ENCODE results near the gene IGSF9B.

The IGSF9B gene

DNA sequence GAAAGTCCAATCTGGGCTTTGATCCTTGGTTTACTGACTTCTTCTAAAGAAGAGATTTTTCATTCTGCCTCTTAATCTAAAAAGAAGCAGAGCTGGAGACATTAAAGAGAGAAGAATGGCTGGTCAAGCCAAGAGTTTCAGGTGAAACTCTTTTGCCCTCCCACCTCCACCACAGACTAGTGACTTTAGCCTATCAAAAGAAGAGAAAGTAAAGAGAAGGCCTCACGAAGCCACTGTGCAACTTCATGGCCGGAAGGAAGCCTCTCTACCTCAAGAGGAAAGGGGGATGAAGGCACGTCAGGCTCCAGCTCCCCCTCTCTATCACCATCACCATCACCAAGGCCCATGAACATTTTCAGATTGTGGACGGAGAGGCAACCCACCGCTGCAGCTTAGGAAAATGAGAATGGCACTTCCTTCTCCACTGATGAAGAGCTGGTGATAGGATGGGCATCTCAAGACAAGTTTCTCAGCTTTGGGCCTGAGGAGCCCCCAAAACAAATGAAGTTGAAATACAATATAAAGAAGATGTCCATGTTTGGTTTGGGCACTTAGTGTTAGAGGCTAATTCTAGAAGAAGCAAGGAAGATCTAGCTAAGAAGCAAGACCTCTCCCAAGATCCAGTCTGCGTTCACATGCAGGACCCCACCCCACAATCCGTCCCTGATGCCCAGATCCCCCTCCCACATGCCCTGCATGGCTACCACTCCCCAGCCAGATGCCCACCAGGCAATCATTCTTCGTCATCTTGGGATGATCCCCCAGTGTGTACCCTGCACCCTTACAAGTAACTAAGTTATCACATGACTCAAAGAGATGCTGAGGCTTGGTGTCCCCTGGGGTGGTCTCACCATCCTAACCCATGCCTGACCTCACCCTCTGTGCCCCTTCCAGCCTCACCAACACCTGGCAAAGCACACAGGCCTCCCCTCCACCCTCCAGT is 52.6 kb downstream of the IGSF9B start:
- Histone ChIP-seq H3K9ac (ENCODE audit: low read length) (no peak overlapping the region), H3K27ac (ENCODE audit: low read depth, low read length) (no peak overlapping the region), H3K36me3 (ENCODE audit: insufficient read depth, low read length) (peaks cover 60% of the 10 kb centered on the region), H3K9me3 (ENCODE audit: low read length) (no peaks in the 10 kb centered on the region), H3K4me1 (ENCODE audit: insufficient read depth, low read length) (no peaks in the 10 kb centered on the region), H3K4me3 (ENCODE audit: low read depth in 1 of 2, low read length in 2 of 2) (no peak overlapping the region), H3K27me3 (ENCODE audit: control insufficient read depth in 1 of 2, insufficient read depth in 2 of 2, low read length in 2 of 2) (no peaks in the 10 kb centered on the region)

DNA sequence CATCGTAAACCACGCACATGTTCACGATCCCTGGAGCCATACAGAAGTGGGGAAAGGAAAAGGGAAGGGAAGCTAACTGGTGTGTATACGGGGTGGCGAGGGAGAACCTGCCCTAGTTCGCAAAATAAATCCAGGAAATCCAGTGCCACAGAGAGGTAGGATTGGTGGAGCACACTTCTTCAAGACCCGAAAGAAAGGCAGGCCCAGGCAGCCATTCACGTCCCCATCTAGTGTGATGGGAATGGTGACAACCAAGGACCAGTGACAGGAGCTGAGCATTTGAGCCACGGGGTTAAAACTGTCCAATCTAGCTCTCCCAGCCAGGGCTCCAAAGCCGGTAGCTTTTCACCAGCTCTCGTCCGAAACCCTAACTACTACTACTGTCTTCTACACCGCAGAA is 53.7 kb downstream of the IGSF9B start:
- no peaks in the 10 kb centered on the region for H3K27me3 ChIP-seq (ENCODE audit: control insufficient read depth in 1 of 2, insufficient read depth in 2 of 2, low read length in 2 of 2)
- H3K9ac ChIP-seq (ENCODE audit: low read length): no peak overlapping the region
- H3K36me3 ChIP-seq (ENCODE audit: insufficient read depth, low read length): peaks cover 53% of the 10 kb centered on the region
- H3K27ac ChIP-seq (ENCODE audit: low read depth, low read length): no peak overlapping the region
- H3K4me3 ChIP-seq (ENCODE audit: low read depth in 1 of 2, low read length in 2 of 2): no peak overlapping the region
- no peaks in the 10 kb centered on the region for H3K4me1 ChIP-seq (ENCODE audit: insufficient read depth, low read length)
- H3K9me3 ChIP-seq (ENCODE audit: low read length): no peaks in the 10 kb centered on the region

DNA sequence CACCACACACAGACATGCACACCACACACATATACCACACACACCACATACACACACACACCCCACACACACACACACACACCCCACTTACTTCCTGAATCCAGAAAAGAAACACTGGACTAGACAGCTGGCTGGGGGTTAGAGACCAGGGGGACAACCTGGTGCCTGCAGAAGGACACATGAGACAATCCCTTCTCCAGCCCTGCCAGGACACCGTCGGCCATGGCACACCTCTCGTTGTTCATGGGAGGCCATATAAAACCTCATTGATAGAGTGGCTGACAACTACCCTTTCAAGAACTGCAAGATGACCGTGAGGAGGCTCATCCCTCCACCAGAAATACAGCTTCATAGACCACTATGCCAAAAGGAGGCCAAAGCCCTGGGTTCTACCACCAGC is 54.3 kb downstream of the IGSF9B start:
- Histone ChIP-seq H3K9me3 (ENCODE audit: low read length) (no peaks in the 10 kb centered on the region), H3K27ac (ENCODE audit: low read depth, low read length) (no peak overlapping the region), H3K4me1 (ENCODE audit: insufficient read depth, low read length) (no peaks in the 10 kb centered on the region), H3K4me3 (ENCODE audit: low read depth in 1 of 2, low read length in 2 of 2) (no peak overlapping the region), H3K27me3 (ENCODE audit: control insufficient read depth in 1 of 2, insufficient read depth in 2 of 2, low read length in 2 of 2) (no peaks in the 10 kb centered on the region), H3K9ac (ENCODE audit: low read length) (no peak overlapping the region), H3K36me3 (ENCODE audit: insufficient read depth, low read length) (peaks cover 48% of the 10 kb centered on the region)

DNA sequence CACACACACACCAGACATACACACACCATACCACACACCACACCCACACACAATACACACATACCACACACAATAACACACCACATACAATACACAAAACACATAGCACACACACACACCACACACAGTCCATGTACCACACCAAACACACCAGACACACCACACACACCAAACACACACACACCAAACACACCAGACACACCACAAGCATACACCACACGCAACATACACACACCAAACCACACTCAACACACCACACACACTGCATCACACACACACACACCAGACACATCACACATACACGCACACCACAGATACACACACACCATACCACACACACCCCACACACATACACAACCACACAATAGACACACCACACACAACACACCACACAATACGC is 54.8 kb downstream of the IGSF9B start:
- H3K9ac ChIP-seq (ENCODE audit: low read length): peak overlapping the region; percentile 10
- H3K27me3 ChIP-seq (ENCODE audit: control insufficient read depth in 1 of 2, insufficient read depth in 2 of 2, low read length in 2 of 2): no peaks in the 10 kb centered on the region
- no peak overlapping the region for H3K4me3 ChIP-seq (ENCODE audit: low read depth in 1 of 2, low read length in 2 of 2)
- peaks cover 43% of the 10 kb centered on the region for H3K36me3 ChIP-seq (ENCODE audit: insufficient read depth, low read length)
- H3K4me1 ChIP-seq (ENCODE audit: insufficient read depth, low read length): no peaks in the 10 kb centered on the region
- H3K9me3 ChIP-seq (ENCODE audit: low read length): no peaks in the 10 kb centered on the region
- no peak overlapping the region for H3K27ac ChIP-seq (ENCODE audit: low read depth, low read length)

DNA sequence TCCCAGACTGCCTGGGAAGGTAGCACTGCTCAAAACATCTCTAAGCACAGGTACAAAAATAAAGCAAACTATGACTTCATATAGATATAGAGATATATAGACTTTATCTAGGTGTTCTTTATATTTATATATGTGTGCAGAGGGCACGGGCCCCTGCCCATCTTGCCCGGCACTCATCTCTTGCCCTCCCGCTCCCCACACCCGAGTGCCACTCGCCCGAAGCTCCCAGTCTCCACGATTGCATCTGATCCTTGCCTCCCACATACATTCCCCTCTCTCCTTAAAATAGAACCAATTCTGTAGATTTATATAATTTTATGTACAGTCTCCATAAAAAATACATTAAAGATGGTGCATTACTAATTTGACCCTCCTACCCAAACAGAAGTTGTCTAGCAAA is 55.5 kb downstream of the IGSF9B start:
- H3K36me3 ChIP-seq (ENCODE audit: insufficient read depth, low read length): peaks cover 37% of the 10 kb centered on the region
- no peak overlapping the region for H3K4me3 ChIP-seq (ENCODE audit: low read depth in 1 of 2, low read length in 2 of 2)

DNA sequence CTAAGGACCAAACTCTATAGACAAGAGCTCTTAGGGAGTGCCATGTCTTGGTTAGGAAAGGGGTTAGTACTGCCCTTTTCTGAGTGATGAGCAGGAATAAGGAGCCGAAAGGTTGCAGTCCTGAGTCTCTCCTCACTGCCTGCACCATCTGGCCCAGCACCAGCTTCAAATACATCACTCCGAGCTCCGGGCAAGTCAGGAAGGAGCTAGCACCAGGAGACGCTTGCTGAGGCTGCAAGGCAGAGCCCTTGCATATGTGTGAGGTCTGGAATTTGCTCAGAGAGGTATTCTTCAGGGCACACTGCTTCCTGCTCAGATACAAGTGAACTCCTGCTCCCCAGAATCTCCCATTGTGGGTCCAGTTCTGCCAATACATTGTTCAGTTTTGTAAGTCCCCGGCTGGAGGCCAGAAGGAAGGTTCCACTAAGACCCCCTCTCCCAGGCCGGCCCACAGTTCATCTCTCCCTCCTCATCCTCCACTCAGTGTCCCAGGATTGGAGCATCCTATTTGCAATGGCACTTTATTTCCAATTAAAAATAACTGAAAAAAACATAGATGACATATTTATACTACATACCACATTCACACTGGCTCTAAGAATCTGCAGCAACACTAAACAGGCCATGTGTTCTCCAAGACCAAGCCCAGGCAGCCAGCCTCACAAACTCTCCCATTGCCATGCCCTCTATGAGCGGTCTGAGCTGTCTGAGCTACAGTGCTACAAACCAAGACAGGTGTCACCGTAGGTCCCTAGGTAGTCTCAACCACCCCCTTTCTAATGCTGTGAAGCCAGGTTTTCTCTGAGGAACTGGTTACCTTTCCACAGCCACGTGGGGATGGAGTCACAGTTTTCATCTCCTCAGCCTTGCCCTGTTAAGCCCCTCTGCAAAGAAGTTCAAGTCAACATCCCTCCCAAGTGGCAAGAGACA is 56.3 kb downstream of the IGSF9B start:
- H3K9me3 ChIP-seq (ENCODE audit: low read length): no peaks in the 10 kb centered on the region
- no peaks in the 10 kb centered on the region for H3K27me3 ChIP-seq (ENCODE audit: control insufficient read depth in 1 of 2, insufficient read depth in 2 of 2, low read length in 2 of 2)
- no peaks in the 10 kb centered on the region for H3K4me1 ChIP-seq (ENCODE audit: insufficient read depth, low read length)
- H3K9ac ChIP-seq (ENCODE audit: low read length): no peak overlapping the region
- H3K36me3 ChIP-seq (ENCODE audit: insufficient read depth, low read length): peaks cover 30% of the 10 kb centered on the region
- no peak overlapping the region for H3K4me3 ChIP-seq (ENCODE audit: low read depth in 1 of 2, low read length in 2 of 2)
- H3K27ac ChIP-seq (ENCODE audit: low read depth, low read length): no peak overlapping the region

More for the DNA sequence above, 55.5 kb downstream of the IGSF9B start:
- Histone ChIP-seq H3K4me1 (ENCODE audit: insufficient read depth, low read length) (no peaks in the 10 kb centered on the region), H3K27me3 (ENCODE audit: control insufficient read depth in 1 of 2, insufficient read depth in 2 of 2, low read length in 2 of 2) (no peaks in the 10 kb centered on the region), H3K9ac (ENCODE audit: low read length) (no peak overlapping the region), H3K27ac (ENCODE audit: low read depth, low read length) (no peak overlapping the region), H3K9me3 (ENCODE audit: low read length) (no peaks in the 10 kb centered on the region)

DNA sequence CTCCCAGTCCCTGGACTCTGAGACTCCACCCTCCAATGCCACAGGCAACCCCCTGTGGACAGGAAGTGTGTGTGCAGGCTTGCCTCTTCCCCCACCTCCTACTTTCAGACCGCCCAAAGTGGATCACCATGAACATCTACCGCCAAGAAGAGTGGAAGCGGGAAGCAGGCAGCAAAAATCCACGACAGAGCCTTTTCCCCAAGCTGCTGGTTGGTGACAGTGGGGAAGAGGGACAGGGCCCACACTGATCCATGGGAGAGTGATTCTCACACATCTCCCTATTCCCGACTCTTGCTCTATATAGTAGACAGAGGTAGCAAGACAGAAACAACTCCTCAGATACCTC is 58.0 kb downstream of the IGSF9B start:
- H3K9ac ChIP-seq (ENCODE audit: low read length): no peak overlapping the region
- H3K4me1 ChIP-seq (ENCODE audit: insufficient read depth, low read length): peaks cover 5% of the 10 kb centered on the region
- no peak overlapping the region for H3K4me3 ChIP-seq (ENCODE audit: low read depth in 1 of 2, low read length in 2 of 2)
- H3K36me3 ChIP-seq (ENCODE audit: insufficient read depth, low read length): peaks cover 20% of the 10 kb centered on the region
- H3K27ac ChIP-seq (ENCODE audit: low read depth, low read length): no peak overlapping the region
- no peaks in the 10 kb centered on the region for H3K27me3 ChIP-seq (ENCODE audit: control insufficient read depth in 1 of 2, insufficient read depth in 2 of 2, low read length in 2 of 2)
- H3K9me3 ChIP-seq (ENCODE audit: low read length): no peaks in the 10 kb centered on the region

DNA sequence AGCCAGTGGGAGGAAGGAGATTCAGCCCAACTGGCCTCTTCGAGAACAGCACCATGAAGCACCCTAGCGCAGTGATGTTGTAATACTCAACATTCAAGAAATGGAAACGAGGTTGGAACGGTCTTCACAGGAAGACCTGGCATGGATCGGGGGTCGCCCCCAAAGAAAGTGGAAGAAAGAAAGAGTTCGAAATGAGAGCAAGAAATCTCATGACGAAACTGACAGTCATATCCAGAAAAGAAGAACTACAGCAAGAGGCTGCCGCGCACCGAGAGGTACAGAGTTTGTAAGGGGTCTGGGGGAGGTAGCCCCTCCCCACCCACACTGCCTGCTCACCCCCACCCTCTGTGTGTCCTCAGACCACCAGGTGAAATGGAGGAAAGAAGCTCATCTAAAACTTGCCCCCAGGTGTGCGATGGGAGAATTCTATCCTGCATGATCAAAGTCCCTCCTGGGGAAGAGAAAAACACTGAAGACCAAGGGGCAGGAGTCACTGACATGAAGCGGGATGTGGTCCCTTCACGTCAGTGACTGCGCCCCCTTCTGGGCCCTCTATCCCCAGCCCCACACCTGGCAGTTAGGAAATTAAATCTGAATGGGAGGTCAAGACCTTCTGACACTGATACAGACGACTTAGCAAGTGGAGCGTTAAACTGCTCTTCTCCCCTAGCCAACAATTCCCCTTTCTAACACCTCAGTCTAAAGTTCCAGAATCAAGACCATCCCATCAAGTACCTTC is 58.6 kb downstream of the IGSF9B start:
- Histone ChIP-seq H3K27me3 (ENCODE audit: control insufficient read depth in 1 of 2, insufficient read depth in 2 of 2, low read length in 2 of 2) (no peaks in the 10 kb centered on the region), H3K36me3 (ENCODE audit: insufficient read depth, low read length) (peaks cover 20% of the 10 kb centered on the region), H3K9me3 (ENCODE audit: low read length) (no peaks in the 10 kb centered on the region), H3K9ac (ENCODE audit: low read length) (no peak overlapping the region), H3K4me1 (ENCODE audit: insufficient read depth, low read length) (peaks cover 5% of the 10 kb centered on the region), H3K4me3 (ENCODE audit: low read depth in 1 of 2, low read length in 2 of 2) (no peak overlapping the region), H3K27ac (ENCODE audit: low read depth, low read length) (no peak overlapping the region)

DNA sequence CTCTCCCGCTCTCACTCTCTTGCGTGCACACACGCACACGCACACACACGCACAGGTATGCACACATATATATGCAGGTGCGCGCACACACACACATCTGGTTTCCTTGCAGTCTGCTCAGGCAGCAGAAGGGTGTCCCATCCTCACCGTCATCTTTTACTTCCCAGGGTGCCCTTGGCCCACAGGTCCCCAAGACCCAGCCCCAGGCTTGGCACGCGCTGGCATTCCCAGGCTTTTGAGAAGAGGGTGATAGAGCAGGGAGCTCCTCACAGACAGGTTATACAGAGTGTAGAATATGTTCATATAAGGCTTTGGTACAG is 59.5 kb downstream of the IGSF9B start:
- H3K9ac ChIP-seq (ENCODE audit: low read length): no peak overlapping the region
- peaks cover 20% of the 10 kb centered on the region for H3K36me3 ChIP-seq (ENCODE audit: insufficient read depth, low read length)
- H3K27me3 ChIP-seq (ENCODE audit: control insufficient read depth in 1 of 2, insufficient read depth in 2 of 2, low read length in 2 of 2): no peaks in the 10 kb centered on the region
- no peak overlapping the region for H3K4me3 ChIP-seq (ENCODE audit: low read depth in 1 of 2, low read length in 2 of 2)
- H3K4me1 ChIP-seq (ENCODE audit: insufficient read depth, low read length): peaks cover 5% of the 10 kb centered on the region
- H3K9me3 ChIP-seq (ENCODE audit: low read length): no peaks in the 10 kb centered on the region
- no peak overlapping the region for H3K27ac ChIP-seq (ENCODE audit: low read depth, low read length)

DNA sequence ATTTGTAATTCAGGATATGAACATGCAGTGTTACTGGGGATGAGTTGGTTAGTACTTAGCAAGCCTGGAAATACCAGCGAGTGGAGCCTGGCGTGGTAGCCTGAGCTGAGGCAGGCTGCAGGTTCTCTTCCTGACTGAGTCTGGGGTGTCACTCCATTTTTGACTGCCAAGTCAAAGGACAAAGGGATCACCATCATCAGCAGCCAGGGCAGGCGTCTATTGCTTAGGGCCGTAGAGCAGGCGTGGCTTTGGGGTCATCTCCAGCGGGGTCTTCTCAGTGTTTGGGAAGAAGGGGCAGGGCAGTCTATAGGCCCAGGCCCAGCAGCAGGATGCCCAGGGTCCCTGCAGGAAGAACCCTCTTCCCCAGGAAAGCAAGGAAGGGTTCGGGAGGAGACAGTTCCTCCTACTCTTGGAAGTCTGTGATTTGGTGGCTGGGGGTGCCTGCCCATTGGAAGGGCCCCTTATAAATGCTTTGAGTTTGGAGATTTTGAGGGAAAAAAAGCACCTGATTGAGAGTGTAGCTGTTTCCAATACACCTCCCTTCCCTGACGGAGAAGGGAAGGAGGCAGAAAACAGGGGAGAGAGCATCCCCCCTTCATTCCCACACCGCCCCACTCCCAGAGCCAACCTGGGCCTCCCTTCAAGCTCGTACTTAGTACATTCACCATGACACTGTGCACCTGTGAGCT is 60.0 kb downstream of the IGSF9B start:
- Histone ChIP-seq H3K27me3 (ENCODE audit: control insufficient read depth in 1 of 2, insufficient read depth in 2 of 2, low read length in 2 of 2) (no peaks in the 10 kb centered on the region), H3K4me3 (ENCODE audit: low read depth in 1 of 2, low read length in 2 of 2) (no peak overlapping the region), H3K4me1 (ENCODE audit: insufficient read depth, low read length) (peaks cover 5% of the 10 kb centered on the region), H3K9ac (ENCODE audit: low read length) (no peak overlapping the region), H3K9me3 (ENCODE audit: low read length) (no peaks in the 10 kb centered on the region), H3K36me3 (ENCODE audit: insufficient read depth, low read length) (peaks cover 20% of the 10 kb centered on the region), H3K27ac (ENCODE audit: low read depth, low read length) (no peak overlapping the region)

DNA sequence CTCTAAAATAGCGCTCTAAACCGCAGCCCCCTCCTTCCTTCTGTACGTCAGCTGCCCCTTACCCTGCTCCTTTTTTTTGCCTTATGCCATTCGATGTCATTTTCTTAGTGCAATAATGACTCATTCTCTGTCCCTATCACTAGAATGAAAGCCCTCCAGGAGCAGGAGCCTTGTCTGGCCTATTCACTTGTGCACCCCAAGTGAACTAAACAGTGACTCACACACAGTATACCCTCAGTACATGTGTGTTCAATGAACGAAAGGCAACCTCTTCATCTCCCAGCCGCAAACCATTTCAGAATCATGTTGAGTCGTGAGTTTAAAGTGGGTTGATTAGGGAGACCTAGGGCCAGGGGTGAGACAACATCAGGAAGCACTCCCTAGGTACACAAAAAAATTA is 60.7 kb downstream of the IGSF9B start:
- Histone ChIP-seq H3K4me1 (ENCODE audit: insufficient read depth, low read length) (peaks cover 5% of the 10 kb centered on the region), H3K4me3 (ENCODE audit: low read depth in 1 of 2, low read length in 2 of 2) (no peak overlapping the region), H3K9ac (ENCODE audit: low read length) (no peak overlapping the region), H3K9me3 (ENCODE audit: low read length) (no peaks in the 10 kb centered on the region), H3K27me3 (ENCODE audit: control insufficient read depth in 1 of 2, insufficient read depth in 2 of 2, low read length in 2 of 2) (no peaks in the 10 kb centered on the region), H3K36me3 (ENCODE audit: insufficient read depth, low read length) (peaks cover 20% of the 10 kb centered on the region), H3K27ac (ENCODE audit: low read depth, low read length) (no peak overlapping the region)
